Stimulated activated CD4-positive, alpha-beta T cell treated with anti-CD3 and anti-CD28 coated beads, Interleukin-1b, Interleukin-23, amount 100 ng/mL, for 4 hours (primary cell): ENCODE measurements around the gene KRT3.

Experiments used
- DNase-seq, 2 donors: peaks; one replicate each; pipeline ENCODE4 v3.0.0-alpha.2; 2020; ENCODE audit warnings: low read depth in 2 of 2

Gene KRT3

GRCh38 chr12:52813885-52814709, 18.2 kb upstream of the KRT3 start, which contains the start of gene KRT4:
TSS of gene KRT4 (minus strand) at chr12:52814116. CDS start at chr12:52814058, 58 bp downstream.
- no peak for DNase-seq

GRCh38 chr12:52813203-52813819, 17.4 kb upstream of the KRT3 start:
- no peak for DNase-seq

- no peak for DNase-seq
These were observed 16.8 kb upstream of the KRT3 start for GRCh38 chr12:52812749-52813148.

GRCh38 chr12:52812073-52812400, 16.1 kb upstream of the KRT3 start:
- DNase-seq, result no peak

GRCh38 chr12:52811191-52812072, 15.5 kb upstream of the KRT3 start:
- DNase-seq, result no peak

GRCh38 chr12:52810554-52810953, 14.6 kb upstream of the KRT3 start:
- no peak for DNase-seq

- DNase-seq, result no peak
These were observed 13.2 kb upstream of the KRT3 start for GRCh38 chr12:52809166-52809565.

- no peak for DNase-seq
These were observed 12.8 kb upstream of the KRT3 start for GRCh38 chr12:52808573-52809160.

GRCh38 chr12:52807544-52808470, 11.9 kb upstream of the KRT3 start:
- DNase-seq, result no peak

GRCh38 chr12:52806821-52807543, 11.1 kb upstream of the KRT3 start:
- DNase-seq, result no peak

GRCh38 chr12:52806169-52806811, 10.4 kb upstream of the KRT3 start:
- DNase-seq, result no peak

- DNase-seq, result no peak
These were observed 9.8 kb upstream of the KRT3 start for GRCh38 chr12:52805739-52806138.

- no peak for DNase-seq
These were observed 9.1 kb upstream of the KRT3 start for GRCh38 chr12:52805000-52805399.

GRCh38 chr12:52802442-52802841, 6.5 kb upstream of the KRT3 start:
- no peak for DNase-seq

- DNase-seq, result no peak
These were observed 5.9 kb upstream of the KRT3 start for GRCh38 chr12:52801773-52802172.

- DNase-seq, result no peak
These were observed 4.5 kb upstream of the KRT3 start for GRCh38 chr12:52800259-52800917.

GRCh38 chr12:52799505-52800211, 3.7 kb upstream of the KRT3 start:
- DNase-seq, result no peak

- DNase-seq, result no peak
These were observed 3.0 kb upstream of the KRT3 start for GRCh38 chr12:52798671-52799504.
